H9 (cell line): Measurements from ENCODE around the gene STK25. TPM values are rescaled to one million over a fixed set of nuclear protein-coding genes. Genes with fewer than 3 reads are reported as not detected.
A peak's percentile ranks its signal among the peaks of the same experiment; 100 is the strongest.

ENCODE experiments used
- DNase-seq: peaks from one replicate; pipeline ENCODE4 v3.0.0-alpha.2; 2017
- H2AFZ ChIP-seq: one replicate; pipeline ENCODE4 v1.6.1; 2013; ENCODE audit warnings: mild to moderate bottlenecking, low read length, control low read depth, moderate library complexity
- H2AK5ac ChIP-seq: 2 replicates; pipeline ENCODE4 v1.6.1; 2013; ENCODE audit warnings: low read length, control low read depth, mixed read lengths; ENCODE audit not compliant: insufficient read length
- H2BK120ac ChIP-seq: one replicate; pipeline ENCODE4 v1.6.1; 2013; ENCODE audit warnings: low read depth, mild to moderate bottlenecking, low read length, control low read depth, inconsistent platforms; ENCODE audit not compliant: poor library complexity, severe bottlenecking
- H2BK12ac ChIP-seq: 2 replicates; pipeline ENCODE4 v1.6.1; 2013; ENCODE audit warnings: low read length, control low read depth, mixed read lengths, low read depth; ENCODE audit not compliant: insufficient read length
- H2BK15ac ChIP-seq: 2 replicates; pipeline ENCODE4 v1.6.1; 2013; ENCODE audit warnings: low read depth, low read length, control low read depth
- H2BK20ac ChIP-seq: one replicate; pipeline ENCODE4 v1.6.1; 2013; ENCODE audit warnings: low read depth, mild to moderate bottlenecking, low read length, control low read depth, inconsistent platforms; ENCODE audit not compliant: poor library complexity, severe bottlenecking
- H2BK5ac ChIP-seq: 2 replicates; pipeline ENCODE4 v1.6.1; 2013; ENCODE audit warnings: low read length, control low read depth, mixed read lengths; ENCODE audit not compliant: insufficient read length
- H3K14ac ChIP-seq: 2 replicates; pipeline ENCODE4 v1.6.1; 2013; ENCODE audit warnings: low read length, control low read depth; ENCODE audit not compliant: insufficient read depth
- H3K18ac ChIP-seq: 2 replicates; pipeline ENCODE4 v1.6.1; 2013; ENCODE audit warnings: low read depth, mild to moderate bottlenecking, mixed read lengths, low read length, control low read depth; ENCODE audit not compliant: insufficient read length
- H3K23ac ChIP-seq: 2 replicates; pipeline ENCODE4 v1.6.1; 2013; ENCODE audit warnings: low read length, control low read depth, mixed read lengths, low read depth; ENCODE audit not compliant: insufficient read length
- H3K23me2 ChIP-seq: 2 replicates; pipeline ENCODE4 v1.6.1; 2013; ENCODE audit warnings: low read depth, mild to moderate bottlenecking, mixed read lengths, low read length, control low read depth; ENCODE audit not compliant: insufficient read length, poor library complexity, severe bottlenecking
- H3K27ac ChIP-seq: 2 replicates; pipeline ENCODE4 v1.5.1; 2013; ENCODE audit warnings: low read length, control low read depth, mixed read lengths, low read depth; ENCODE audit not compliant: insufficient read length
- H3K27me3 ChIP-seq: 2 replicates; pipeline ENCODE4 v1.6.1; 2013; ENCODE audit warnings: low read length, control low read depth, inconsistent platforms; ENCODE audit not compliant: insufficient read depth
- H3K4ac ChIP-seq: 2 replicates; pipeline ENCODE4 v1.6.1; 2013; ENCODE audit warnings: low read depth, mild to moderate bottlenecking, control low read depth, inconsistent platforms, low read length, moderate library complexity
- H3K4me1 ChIP-seq: 2 replicates; pipeline ENCODE4 v1.6.1; 2013; ENCODE audit warnings: low read length, control low read depth, inconsistent platforms; ENCODE audit not compliant: insufficient read depth
- H3K4me2 ChIP-seq: 2 replicates; pipeline ENCODE4 v1.6.1; 2013; ENCODE audit warnings: low read length, control low read depth, mixed read lengths; ENCODE audit not compliant: insufficient read length, insufficient read depth
- H3K56ac ChIP-seq: 2 replicates; pipeline ENCODE4 v1.6.1; 2013; ENCODE audit warnings: low read depth, mild to moderate bottlenecking, mixed read lengths, low read length, control low read depth; ENCODE audit not compliant: insufficient read length
- H3K79me1 ChIP-seq: 2 replicates; pipeline ENCODE4 v1.6.1; 2013; ENCODE audit warnings: low read depth, mild to moderate bottlenecking, moderate library complexity, low read length, control low read depth, inconsistent platforms; ENCODE audit not compliant: insufficient read depth, poor library complexity, severe bottlenecking
- H3K79me2 ChIP-seq: 2 replicates; pipeline ENCODE4 v1.6.1; 2013; ENCODE audit warnings: low read length, control low read depth, inconsistent platforms; ENCODE audit not compliant: insufficient read depth
- H3K9ac ChIP-seq: 2 replicates; pipeline ENCODE4 v1.6.1; 2013; ENCODE audit warnings: low read length, control low read depth, mixed read lengths; ENCODE audit not compliant: insufficient read length; ENCODE audit errors: extremely low read depth
- H3K9me3 ChIP-seq: one replicate; pipeline ENCODE4 v1.6.1; 2013; ENCODE audit warnings: low read depth, low read length, inconsistent platforms; ENCODE audit not compliant: control insufficient read depth
- H3T11ph ChIP-seq: one replicate; pipeline ENCODE4 v1.6.1; 2013; ENCODE audit warnings: mild to moderate bottlenecking, low read length, control low read depth, inconsistent platforms
- H4K20me1 ChIP-seq: one replicate; pipeline ENCODE4 v1.6.1; 2013; ENCODE audit not compliant: control insufficient read depth, insufficient read length, insufficient read depth
- H4K5ac ChIP-seq: 2 replicates; pipeline ENCODE4 v1.6.1; 2013; ENCODE audit warnings: low read depth, mild to moderate bottlenecking, mixed read lengths, low read length, control low read depth; ENCODE audit not compliant: insufficient read length
- H4K8ac ChIP-seq: replicated peaks from 2 replicates; pipeline ENCODE4 v1.6.1; 2013; ENCODE audit warnings: low read length, control low read depth, mixed read lengths, low read depth; ENCODE audit not compliant: insufficient read length
- H4K91ac ChIP-seq: 2 replicates; pipeline ENCODE4 v1.6.1; 2013; ENCODE audit warnings: low read depth, mild to moderate bottlenecking, moderate library complexity, mixed read lengths, low read length, control low read depth; ENCODE audit not compliant: insufficient read length
- H3K27ac Mint-ChIP-seq, 3 experiments: 2 replicates in 2 of 3; 3 replicates in 1 of 3; pipeline ENCODE4 v1.8.0; 2020 to 2021; ENCODE audit warnings: mixed read lengths in 3 of 3, mild to moderate bottlenecking in 1 of 3, moderate library complexity in 1 of 3
- H3K27me3 Mint-ChIP-seq: 2 replicates; pipeline ENCODE4 v1.8.0; 2021; ENCODE audit warnings: low read depth, mild to moderate bottlenecking, moderate library complexity, mixed read lengths
- H3K36me3 Mint-ChIP-seq, 3 experiments: 2 replicates in 2 of 3; 3 replicates in 1 of 3; pipeline ENCODE4 v1.8.0; 2020 to 2021; ENCODE audit warnings: low read depth in 3 of 3, mixed read lengths in 3 of 3; ENCODE audit not compliant: insufficient read depth in 1 of 3
- H3K4me1 Mint-ChIP-seq, 2 experiments: 2 replicates each; pipeline ENCODE4 v1.8.0; 2020; ENCODE audit warnings: mixed read lengths in 2 of 2
- H3K4me3 Mint-ChIP-seq, 2 experiments: 2 replicates in 1 of 2; 3 replicates in 1 of 2; pipeline ENCODE4 v1.8.0; 2020 to 2021; ENCODE audit warnings: mild to moderate bottlenecking in 2 of 2, mixed read lengths in 2 of 2, moderate library complexity in 1 of 2
- H3K9me3 Mint-ChIP-seq, 2 experiments: 2 replicates in 1 of 2; 3 replicates in 1 of 2; pipeline ENCODE4 v1.8.0; 2020; ENCODE audit warnings: mild to moderate bottlenecking in 2 of 2, mixed read lengths in 2 of 2, moderate library complexity in 1 of 2
- WGBS: extraction: QIAGEN DNeasy Blood & Tissue Kit; methylation state at CpG from one replicate; pipeline ENCODE4 v1.1.7; 2013; ENCODE audit warnings: missing lambda C conversion rate, low lambda C conversion rate, mixed read lengths; ENCODE audit not compliant: insufficient read length; ENCODE audit errors: extremely low coverage; 5-methylcytosine and 5-hydroxymethylcytosine counted together
- total RNA-seq: library from RNA; stranded (reverse); gene quantifications from 2 replicates; pipeline ENCODE4 v1.2.1, GENCODE V29; 2021
- TF ChIP-seq, protein P1 (sequence below): fragments of 200-600 bp; sonication (generic); conservative IDR thresholded peaks from 3 replicates; pipeline ENCODE4 v1.8.0; 2021; ENCODE audit warnings: antibody characterized with exemption, mild to moderate bottlenecking

The STK25 gene
- total RNA-seq, 1 experiment from 2014 or later = 189 TPM

- Mint-ChIP-seq H3K4me3 (no peak overlapping the region), H3K9me3 (no peaks in the 10 kb centered on the region), H3K36me3 (peaks cover 14 to 43% (median 39%) of the 10 kb centered on the region in 3 experiments), H3K27ac (peak overlapping the region; percentile 55 to 65 (median 57); a peak in 1 of 7 replicates), H3K27me3 (no peaks in the 10 kb centered on the region), H3K4me1 (peaks cover 15 to 21% of the 10 kb centered on the region in 2 experiments)
- Histone ChIP-seq H3K23me2 (peaks cover 6% of the 10 kb centered on the region), H4K8ac (no peak overlapping the region), H3T11ph (no peak overlapping the region), H3K27ac (no peak overlapping the region), H2BK20ac (no peak overlapping the region), H2AK5ac (no peak overlapping the region), H4K20me1 (no peaks in the 10 kb centered on the region), H3K23ac (no peak overlapping the region), H3K79me1 (peaks cover 13% of the 10 kb centered on the region), H3K14ac (no peak overlapping the region), H3K56ac (no peak overlapping the region), H2BK12ac (no peak overlapping the region), H4K5ac (no peak overlapping the region), H3K9me3 (no peaks in the 10 kb centered on the region), H2AFZ (no peak overlapping the region), H3K27me3 (no peaks in the 10 kb centered on the region), H3K18ac (no peak overlapping the region), H3K4me2 (no peak overlapping the region), H3K4me1 (peaks cover 2% of the 10 kb centered on the region; the same call in 1 of the 2 replicates), H2BK120ac (no peak overlapping the region), H2BK5ac (no peak overlapping the region), H3K79me2 (peaks cover 16% of the 10 kb centered on the region; the same call in 1 of the 2 replicates), H2BK15ac (no peak overlapping the region), H3K4ac (no peak overlapping the region), H4K91ac (no peak overlapping the region), H3K9ac (no peak overlapping the region)
- no CpG with 5 or more reads among the region's 11 CpGs for WGBS
- DNase-seq = no peak
- TF ChIP-seq, protein P1, sequence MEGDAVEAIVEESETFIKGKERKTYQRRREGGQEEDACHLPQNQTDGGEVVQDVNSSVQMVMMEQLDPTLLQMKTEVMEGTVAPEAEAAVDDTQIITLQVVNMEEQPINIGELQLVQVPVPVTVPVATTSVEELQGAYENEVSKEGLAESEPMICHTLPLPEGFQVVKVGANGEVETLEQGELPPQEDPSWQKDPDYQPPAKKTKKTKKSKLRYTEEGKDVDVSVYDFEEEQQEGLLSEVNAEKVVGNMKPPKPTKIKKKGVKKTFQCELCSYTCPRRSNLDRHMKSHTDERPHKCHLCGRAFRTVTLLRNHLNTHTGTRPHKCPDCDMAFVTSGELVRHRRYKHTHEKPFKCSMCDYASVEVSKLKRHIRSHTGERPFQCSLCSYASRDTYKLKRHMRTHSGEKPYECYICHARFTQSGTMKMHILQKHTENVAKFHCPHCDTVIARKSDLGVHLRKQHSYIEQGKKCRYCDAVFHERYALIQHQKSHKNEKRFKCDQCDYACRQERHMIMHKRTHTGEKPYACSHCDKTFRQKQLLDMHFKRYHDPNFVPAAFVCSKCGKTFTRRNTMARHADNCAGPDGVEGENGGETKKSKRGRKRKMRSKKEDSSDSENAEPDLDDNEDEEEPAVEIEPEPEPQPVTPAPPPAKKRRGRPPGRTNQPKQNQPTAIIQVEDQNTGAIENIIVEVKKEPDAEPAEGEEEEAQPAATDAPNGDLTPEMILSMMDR = no peak
Measured at GRCh38 chr2:241502281-241502680, 6.1 kb downstream of the STK25 start.
